ENCODE results near the gene PCSK6.

DNA sequence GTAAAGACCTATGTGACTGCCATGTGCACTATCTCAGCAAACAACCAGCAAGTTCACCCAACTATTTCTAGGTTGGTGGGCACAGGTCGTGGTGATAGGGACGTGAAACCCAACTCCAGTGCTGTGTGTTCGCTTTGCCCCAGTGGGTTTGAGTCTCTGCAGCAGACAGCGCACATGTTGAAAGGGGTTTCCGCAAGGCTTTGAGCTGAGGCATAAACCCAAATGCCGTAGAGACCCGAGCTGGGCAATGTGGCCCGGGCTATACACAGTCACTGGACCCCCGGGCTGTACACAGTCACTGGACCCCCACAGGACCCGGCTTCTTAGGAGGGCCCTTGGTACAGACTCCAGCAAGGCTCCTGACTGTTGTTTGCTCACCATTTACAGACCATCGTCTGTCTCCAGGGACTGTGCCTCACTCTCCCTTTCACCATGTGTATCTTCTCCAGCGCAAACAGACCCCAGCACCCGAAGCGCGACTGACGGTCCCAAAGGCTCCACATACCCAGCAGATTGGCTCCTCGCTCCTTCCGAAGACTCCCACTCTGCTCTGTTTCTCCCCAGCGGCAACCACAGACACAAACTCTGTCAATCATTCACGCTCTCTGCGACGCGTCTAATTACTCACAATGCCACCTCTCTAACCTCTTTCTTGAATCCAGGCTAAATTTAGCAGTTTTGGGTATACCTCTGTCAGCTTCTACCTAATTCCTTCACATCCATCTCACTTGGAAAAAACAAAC lies 31.2 kb downstream of the PCSK6 start:
- no peak for TF ChIP-seq POLR2A (IDR thresholded peaks at IDR 0.05)
- TF ChIP-seq, protein P1, sequence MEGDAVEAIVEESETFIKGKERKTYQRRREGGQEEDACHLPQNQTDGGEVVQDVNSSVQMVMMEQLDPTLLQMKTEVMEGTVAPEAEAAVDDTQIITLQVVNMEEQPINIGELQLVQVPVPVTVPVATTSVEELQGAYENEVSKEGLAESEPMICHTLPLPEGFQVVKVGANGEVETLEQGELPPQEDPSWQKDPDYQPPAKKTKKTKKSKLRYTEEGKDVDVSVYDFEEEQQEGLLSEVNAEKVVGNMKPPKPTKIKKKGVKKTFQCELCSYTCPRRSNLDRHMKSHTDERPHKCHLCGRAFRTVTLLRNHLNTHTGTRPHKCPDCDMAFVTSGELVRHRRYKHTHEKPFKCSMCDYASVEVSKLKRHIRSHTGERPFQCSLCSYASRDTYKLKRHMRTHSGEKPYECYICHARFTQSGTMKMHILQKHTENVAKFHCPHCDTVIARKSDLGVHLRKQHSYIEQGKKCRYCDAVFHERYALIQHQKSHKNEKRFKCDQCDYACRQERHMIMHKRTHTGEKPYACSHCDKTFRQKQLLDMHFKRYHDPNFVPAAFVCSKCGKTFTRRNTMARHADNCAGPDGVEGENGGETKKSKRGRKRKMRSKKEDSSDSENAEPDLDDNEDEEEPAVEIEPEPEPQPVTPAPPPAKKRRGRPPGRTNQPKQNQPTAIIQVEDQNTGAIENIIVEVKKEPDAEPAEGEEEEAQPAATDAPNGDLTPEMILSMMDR (IDR thresholded peaks at IDR 0.05) = no peak

All from Peyer's patch (tissue), 4 donors.